Fibroblast of gingiva (primary cell): ENCODE results near the gene ST3GAL3.

Experiments
- DNase-seq: peaks from one replicate; pipeline ENCODE4 v3.0.0-alpha.2; 2011; ENCODE audit warnings: low read depth

The ST3GAL3 gene

DNA sequence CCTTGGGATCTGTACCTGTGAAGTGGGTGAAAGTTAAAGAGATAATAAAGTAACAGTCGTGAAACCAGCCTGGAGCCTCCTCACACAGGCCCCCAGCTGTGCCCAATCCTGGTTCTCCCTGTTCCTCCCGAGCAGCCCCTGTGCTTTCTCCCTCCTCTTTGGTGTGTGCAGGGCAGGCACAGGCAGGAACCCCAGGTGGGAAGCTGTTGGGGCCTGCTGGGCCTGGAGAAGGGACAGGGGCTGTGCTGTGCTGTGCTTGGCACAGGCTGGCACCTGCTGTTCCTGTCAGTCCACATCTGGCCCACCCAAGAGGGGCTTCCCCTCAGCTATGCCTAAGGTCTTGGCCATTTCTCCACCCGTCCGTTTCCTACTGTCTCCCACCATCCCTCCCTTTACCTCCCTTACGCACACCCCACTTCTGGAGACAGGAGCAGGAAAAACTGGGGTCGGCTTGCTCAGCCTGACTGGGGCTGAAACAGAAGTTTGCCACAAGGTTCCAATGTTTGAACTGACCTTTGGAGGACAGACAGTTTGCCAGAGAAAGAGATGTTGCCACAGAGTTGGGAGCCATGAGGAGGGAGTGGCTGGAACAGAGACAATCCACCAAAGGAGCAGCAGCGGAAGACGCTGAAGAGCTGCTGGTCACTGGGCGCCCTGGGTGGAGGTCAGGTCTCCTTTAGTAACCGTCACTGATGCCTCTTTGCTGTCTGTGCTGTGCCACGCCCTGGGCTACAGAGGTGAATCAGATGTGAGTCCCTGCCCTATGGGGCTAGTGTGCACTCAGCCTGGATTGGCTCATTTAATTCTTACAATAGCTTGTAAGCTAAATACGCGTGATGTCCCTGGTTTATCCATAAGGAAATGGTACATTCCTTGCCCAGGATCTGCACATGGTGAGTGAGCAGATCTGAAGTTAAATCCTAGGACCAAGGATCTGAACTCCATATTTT, 207.5 kb downstream of the ST3GAL3 start:
- no peak for DNase-seq

DNA sequence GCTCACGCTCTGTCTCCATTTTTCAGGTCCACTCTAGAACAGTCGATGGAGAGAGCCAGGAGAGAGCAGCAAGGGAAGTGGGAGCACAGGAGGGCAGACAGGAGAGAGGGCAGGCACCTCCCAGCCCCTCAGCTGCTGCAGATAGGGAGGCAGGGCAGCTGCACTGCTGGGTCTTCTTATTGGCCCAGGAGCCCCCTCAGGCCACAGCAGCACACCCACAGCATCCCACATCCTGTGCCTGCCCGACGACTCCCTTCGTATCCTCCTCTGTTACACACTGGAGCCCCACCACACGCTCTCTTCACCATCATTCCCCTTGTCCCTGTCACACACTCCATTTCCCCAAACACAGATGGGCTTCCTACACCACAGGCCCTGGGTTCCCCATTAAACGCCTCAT, 212.6 kb downstream of the ST3GAL3 start:
- no peak for DNase-seq

DNA sequence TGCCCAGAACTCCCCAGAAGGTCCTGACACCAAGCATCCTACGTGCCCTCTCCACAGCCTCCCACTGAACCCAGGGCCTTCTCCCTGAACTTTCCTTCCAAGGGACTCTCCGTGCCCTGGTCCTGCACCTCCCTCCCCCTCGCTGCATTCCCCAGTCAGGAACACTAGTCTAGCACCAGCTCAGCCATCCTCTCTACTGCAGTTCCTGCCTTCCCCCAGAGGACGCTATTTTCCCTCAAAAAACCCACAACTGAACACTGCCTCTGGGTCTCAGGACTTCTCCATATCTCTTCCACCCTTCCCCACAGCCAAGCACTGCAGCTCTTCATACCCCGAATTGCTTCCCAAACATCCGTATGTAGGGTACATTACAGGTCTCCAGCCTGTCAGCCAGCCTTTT, 213.7 kb downstream of the ST3GAL3 start:
- DNase-seq: no peak

DNA sequence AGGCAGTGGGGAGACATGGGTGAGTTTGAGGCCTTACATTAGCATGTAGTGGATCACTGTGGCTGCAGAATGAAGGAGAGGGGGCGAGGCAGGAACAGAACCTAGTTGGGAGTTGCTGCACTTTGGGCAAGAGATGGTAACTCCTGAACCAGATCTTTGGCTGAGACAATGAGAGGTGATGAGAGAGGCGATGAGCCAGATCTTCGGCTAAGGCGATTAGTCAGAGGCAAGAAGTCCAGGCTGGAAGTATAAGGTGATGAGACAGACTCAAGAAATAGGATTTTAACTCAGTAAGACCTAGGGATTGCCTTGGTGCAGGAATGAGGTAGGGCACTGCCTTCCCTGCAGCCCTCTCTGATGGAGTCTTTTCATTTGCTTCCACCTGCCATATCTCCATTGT, 217.2 kb downstream of the ST3GAL3 start:
- DNase-seq: no peak

DNA sequence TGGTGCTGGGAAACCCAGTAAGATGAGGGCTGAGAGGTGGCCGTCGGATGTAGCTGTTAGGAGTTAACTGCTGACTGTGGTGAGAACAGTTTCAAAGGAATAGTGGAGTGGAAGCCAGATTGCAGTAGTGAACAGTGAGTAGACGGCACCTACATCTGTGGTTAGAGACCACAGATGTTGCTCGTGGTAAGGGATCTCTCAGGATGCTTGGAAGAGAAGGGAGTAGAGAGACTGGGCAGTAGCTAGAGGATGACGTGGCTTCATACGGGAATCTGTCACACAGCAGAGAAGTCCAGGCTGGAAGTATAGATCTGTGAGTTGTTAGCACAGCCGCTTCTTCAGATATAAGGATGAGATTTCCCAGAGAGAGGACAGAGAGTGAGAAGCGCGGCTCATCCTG, 218.5 kb downstream of the ST3GAL3 start:
- no peak for DNase-seq

DNA sequence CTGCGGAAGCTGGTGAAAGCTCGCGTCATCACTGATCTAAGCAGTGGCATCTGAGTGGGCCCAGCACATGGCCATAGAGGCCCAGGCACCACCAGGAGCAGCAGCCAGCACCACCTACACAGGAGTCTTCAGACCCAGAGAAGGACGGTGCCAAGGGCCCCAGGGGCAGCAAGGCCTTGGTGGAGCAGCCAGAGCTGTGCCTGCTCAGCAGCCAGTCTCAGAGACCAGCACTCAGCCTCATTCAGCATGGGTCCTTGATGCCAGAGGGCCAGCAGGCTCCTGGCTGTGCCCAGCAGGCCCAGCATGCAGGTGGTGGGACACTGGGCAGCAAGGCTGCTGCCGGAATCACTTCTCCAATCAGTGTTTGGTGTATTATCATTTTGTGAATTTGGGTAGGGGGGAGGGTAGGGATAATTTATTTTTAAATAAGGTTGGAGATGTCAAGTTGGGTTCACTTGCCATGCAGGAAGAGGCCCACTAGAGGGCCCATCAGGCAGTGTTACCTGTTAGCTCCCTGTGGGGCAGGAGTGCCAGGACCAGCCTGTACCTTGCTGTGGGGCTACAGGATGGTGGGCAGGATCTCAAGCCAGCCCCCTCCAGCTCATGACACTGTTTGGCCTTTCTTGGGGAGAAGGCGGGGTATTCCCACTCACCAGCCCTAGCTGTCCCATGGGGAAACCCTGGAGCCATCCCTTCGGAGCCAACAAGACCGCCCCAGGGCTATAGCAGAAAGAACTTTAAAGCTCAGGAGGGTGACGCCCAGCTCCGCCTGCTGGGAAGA, 223.0 kb downstream of the ST3GAL3 start:
- DNase-seq: no peak

DNA sequence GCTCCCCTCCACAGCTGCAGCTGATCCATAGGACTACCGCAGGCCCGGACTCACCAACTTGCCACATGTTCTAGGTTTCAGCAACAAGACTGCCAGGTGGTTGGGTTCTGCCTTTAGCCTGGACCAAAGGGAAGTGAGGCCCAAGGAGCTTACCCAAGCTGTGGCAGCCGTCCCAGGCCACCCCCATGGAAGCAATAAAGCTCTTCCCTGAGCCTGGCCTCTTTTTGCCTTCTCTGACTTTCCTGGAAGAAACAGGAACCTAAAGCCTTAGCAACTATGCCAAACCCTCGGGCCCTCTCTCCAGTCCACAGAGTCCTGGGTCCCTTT, 223.6 kb downstream of the ST3GAL3 start:
- DNase-seq: no peak

DNA sequence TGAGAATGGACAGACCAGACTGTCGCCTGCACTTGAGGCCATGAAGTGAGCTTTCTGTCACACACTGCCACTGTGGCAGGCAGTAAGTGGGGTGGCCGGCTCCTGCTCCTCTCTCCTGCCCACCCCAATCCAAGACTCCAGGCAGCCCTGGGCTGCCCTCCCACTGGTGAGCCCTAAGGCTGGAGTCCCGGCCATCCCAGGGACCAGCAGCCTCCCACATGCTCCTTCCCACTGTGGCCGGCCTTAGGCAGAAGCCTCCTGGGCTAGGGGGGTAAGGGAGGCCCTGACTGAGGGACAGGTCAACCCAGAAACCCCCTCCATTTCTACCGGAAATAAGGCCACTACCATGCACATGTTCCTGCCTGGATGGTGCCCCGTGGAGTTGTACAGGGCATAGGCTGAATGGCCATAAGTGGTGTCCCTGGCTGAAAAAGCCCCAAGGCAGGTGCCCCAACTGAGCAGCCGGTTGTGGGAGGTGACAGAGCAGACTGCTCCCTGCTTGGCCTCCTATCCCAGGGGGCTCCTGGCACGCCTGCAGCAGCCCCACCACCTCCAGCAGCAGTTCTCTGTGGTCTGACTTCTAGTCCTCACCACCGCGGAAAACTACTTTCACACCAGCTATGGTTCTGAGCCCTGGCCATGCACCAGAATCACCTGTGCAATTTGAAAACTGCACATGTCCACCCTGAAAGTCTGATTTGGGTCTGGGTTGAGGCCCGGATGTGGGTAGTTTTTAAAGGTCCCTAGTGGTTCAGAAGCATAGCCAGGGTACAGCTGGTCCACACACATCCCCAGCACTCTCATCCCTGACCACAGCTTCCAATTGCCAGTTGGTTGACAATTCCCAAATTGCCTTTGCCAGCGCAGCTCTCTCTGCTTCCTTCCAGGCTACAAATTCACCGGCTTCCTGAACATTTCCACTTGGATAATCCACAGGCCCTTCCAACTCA, 224.7 kb downstream of the ST3GAL3 start:
- DNase-seq: no peak

DNA sequence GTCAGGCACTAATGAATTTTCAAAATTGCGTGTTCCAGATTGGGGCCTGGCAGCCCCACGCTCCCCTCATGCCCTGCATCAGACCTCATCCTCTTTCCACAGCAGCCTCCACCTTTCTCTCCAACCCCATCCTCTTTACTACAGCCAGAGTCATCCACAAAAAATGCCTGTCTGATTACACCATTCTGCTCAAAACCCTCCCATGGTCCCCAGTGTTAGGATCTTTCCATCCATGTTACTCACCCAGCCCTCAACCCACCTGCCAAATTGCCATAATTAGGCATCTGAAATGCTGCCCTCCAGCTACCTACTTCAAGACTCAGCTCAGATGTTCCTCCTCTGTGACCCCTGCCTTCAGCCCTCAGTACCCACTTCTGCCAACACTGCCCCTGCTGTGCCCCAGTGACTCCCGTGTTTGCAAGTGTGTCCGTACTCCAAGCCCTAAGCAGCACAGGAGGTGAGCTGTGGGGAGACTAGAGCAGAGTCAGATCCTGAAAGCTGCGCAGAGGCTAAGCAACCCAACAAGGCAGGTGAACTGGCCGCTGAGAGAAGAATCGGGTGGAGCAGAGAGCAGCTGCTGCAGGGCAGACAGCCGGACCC, 225.6 kb downstream of the ST3GAL3 start:
- DNase-seq: peak; percentile 17

DNA sequence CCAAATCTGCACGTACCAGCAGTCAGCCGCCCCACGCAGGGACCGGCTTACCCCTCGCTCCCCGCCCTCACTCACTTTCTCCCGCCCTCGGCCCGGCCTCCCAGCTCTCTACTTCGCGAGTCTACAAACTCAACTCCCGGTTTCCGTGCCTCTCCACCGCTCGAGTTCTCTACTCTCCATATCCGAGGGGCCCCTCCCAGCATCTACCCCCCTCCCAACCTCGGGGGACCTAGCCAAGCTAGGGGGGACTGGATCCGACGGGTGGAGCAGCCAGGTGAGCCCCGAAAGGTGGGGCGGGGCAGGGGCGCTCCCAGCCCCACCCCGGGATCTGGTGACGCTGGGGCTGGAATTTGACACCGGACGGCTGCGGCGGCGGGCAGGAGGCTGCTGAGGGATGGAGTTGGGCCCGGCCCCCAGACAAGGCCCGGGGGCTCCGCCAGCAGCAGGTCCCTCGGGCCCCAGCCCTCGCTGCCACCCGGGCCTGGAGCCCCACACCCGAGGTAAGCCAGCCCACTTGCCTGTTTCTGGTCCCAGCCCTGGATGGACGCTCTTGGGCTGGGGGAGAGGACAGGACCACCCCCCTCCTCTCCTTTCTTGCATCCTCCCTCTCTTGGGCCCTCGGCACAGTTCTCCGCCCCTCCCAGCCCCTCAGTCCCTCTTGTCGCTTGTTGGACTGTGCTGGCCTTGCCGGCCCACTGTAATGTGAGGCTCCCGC, 226.2 kb downstream of the ST3GAL3 start, which contains the start of gene ARTN:
TSS of gene ARTN (plus strand) at position 416 of the 715 bp plus-strand sequence. CDS start 1,856 bp downstream, outside the sequence.
- DNase-seq: no peak

DNA sequence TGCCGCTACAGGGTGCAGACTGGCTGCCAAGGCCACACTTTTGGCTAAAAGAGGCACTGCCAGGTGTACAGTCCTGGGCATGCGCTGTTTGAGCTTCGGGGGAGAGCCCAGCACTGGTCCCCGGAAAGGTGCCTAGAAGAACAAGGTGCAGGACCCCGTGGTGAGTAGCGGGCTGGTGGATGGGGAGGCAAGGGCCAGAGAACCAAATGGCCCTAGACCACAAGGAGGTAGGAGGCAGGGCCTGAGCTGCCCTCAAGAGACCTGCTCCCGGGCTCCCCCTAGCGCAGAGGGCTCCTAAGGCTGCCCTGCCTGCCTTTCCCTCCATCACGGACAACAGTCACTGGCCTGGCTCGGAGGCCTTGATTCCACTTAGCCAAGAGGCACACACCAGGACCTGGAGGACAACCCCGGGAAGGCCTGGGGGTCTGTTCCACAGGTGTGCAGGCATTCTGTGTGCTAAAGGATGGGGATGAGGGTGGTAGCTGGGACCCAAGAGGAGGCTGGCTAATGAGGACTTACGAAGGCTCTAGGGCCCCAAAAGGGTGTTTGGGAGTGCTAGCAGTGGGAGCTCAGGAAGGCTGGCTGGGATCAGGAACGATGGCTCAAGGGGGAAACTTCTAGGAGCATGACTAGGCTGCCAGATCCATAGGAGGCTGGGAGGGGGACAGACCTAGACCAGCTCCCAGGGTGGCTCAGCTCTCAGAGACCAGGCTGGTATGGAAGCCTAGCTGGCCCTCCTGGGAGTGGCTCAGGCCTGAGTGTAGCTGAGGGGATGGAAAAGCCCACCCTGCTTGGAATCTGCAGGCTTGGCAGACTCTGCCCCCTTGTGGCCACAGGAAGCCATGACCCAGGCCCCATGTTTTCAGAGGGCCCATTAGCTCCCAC, 227.0 kb downstream of the ST3GAL3 start:
- peak; percentile 36 for DNase-seq

DNA sequence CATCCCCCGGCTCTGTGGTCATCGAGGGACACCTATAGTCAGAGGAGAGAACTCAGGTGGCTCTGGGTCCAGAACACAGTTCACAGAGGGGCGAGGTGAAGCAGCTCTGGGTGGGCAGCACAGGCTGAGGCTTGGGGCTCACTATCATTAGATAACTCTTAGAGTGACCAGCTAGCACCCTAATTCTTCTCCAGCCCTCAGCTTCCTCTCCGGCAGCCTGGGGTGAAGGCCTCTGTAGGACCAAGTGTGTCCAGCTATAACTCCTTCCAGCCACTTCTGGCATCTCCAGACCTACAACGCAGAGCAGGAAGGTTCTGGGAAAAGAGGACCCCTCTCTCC, 227.6 kb downstream of the ST3GAL3 start:
- no peak for DNase-seq

DNA sequence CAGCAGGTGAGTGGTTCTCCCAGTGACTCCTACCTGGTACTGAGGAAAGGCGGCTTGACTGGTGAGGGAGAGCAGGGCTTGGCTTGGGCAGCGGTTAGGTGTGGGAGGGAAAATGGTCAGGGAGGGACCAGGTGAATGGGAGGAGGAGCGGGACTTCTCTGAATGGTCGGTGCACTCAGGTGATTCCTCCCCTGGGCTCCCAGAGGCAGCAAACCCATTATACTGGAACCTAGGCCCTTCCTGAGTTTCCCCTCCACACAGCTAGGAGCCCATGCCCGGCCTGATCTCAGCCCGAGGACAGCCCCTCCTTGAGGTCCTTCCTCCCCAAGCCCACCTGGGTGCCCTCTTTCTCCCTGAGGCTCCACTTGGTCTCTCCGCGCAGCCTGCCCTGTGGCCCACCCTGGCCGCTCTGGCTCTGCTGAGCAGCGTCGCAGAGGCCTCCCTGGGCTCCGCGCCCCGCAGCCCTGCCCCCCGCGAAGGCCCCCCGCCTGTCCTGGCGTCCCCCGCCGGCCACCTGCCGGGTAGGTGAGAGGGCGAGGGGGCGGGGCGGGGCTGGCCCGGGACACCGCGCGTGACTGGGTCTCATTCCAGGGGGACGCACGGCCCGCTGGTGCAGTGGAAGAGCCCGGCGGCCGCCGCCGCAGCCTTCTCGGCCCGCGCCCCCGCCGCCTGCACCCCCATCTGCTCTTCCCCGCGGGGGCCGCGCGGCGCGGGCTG, 228.5 kb downstream of the ST3GAL3 start:
- DNase-seq: no peak

DNA sequence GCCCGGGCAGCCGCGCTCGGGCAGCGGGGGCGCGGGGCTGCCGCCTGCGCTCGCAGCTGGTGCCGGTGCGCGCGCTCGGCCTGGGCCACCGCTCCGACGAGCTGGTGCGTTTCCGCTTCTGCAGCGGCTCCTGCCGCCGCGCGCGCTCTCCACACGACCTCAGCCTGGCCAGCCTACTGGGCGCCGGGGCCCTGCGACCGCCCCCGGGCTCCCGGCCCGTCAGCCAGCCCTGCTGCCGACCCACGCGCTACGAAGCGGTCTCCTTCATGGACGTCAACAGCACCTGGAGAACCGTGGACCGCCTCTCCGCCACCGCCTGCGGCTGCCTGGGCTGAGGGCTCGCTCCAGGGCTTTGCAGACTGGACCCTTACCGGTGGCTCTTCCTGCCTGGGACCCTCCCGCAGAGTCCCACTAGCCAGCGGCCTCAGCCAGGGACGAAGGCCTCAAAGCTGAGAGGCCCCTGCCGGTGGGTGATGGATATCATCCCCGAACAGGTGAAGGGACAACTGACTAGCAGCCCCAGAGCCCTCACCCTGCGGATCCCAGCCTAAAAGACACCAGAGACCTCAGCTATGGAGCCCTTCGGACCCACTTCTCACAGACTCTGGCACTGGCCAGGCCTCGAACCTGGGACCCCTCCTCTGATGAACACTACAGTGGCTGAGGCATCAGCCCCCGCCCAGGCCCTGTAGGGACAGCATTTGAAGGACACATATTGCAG, 229.3 kb downstream of the ST3GAL3 start:
- peak; percentile 26 for DNase-seq

DNA sequence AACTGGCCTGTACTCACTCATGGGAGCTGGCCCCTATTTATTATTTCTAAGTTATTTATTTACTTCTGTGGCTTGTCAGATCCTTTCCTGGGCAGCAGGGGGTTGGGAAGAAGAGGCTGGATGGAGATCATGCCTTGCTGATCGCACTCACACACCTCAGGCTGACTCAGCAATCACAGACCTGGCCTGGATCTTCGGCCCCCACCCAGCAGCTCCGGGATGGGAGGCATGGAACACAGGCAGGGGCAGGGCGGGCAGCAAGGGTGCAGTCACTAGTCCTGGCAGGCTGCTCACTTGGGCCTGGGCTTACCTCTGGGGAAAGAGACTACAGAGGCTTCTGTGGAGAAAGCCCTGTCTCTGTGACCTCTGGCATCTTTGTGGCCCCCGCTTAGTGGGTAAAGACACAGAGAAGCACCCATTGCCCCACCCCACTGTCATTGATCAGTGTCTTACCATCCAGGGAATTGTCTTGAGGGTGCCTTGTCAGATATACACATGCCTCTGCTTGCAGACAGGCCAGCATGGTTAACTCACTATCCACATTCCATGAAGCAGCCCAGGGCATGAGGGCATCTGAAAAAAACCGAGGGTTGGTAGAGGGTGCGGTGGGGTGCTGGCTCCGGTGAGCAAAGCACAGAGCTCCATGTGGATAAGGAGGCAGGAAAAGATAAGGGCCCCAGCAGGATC, 230.0 kb downstream of the ST3GAL3 start:
- DNase-seq: no peak

DNA sequence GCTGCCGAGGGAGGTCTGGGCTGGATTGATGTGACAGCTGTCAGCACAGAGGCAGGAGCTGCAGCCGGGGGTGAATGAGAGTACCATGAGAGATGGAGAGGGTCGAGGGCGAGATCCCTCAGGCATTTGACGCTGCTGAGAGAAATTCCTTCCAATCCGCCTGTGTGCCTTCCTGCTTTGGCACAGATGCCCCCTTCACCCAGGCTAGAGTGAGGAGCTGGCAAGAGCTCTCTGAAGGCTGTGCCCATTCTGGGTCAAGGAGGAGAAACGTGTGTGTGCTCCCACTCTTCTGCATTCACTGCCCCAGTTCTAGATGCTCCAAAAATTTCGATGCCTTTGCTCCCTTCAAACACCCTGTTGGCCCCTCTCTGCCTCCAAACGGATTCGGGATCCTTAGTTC, 231.0 kb downstream of the ST3GAL3 start:
- no peak for DNase-seq

DNA sequence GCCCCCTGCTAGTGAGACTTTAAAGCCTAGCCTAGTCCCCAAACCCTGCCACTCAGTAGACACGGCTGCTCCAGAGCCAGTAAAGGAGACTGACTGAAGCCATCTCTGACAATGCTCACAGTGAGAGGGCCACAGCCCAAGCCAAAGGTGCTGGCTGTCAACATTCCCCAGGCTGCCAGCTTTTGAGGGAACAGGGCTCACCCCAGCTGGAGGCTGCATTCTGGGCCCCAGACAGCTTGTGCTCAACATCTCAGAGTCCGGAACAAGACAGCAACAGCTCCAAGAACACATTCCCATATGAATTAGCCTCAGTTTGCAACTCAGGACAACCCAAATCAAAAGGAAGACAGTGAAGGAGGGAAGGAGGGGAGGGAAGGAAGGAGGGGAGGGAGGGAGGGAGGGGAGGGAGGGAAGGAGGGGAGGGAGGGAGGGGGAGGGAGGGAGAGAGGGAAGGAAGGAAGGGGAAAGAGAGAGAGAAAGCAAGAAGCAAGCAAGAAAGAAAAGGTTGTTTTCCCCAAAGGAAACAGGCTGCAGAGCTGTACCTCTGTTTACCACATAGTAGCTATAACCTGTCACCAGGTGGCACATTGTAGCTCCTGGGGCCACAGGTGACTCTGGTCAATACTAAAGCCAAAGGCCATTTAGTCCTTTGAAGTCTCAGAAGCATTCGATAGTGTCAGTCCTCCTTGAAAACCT, 231.7 kb downstream of the ST3GAL3 start:
- DNase-seq: no peak
